Measurements from ENCODE around the gene DENND1A.

The DENND1A gene

GRCh38 chr9:123478967-123479602, 450.8 kb downstream of the DENND1A start:
- no peak for DNase-seq

- no peak for DNase-seq
Measured at GRCh38 chr9:123478160-123478559, 451.8 kb downstream of the DENND1A start.

GRCh38 chr9:123475407-123475806, 454.5 kb downstream of the DENND1A start:
- DNase-seq: no peak

DNA sequence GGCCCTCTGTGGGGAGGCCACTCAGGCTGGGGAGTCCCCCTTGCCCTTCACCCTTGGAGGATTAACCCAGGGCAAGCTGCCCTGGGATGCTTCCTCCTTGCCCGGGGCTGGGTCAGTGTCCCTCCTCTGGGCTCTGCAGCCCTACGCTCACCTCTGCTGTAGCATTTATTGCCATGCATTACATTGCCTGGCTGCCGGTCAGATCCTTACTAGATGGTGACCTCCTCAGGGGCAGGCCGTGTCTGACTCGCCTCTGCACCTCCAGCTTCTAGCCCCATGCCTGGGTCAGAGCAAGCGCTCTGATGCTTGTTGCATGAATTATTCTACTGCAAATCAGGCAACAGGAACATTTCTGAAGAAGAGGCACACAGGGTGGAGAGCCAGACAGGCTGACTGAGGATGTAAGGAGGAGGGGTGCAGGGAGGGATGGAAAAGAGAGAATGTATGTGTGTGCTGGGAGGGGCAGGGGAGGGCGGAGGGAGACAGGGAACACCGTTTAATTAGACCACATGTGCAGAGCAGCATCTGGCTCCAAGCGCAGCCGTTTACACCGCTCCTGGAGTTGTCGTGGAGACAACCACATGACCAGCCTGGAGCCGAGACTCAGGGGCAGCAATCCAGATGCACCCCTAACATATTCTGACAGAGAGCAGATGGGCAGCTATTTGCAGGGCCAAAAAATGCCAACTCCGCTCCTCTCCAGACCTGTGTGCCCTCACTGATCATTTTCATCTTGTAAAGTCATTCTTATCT, 456.9 kb downstream of the DENND1A start:
- DNase-seq: no peak

- no peak for DNase-seq
Measured at GRCh38 chr9:123471843-123472570, 457.9 kb downstream of the DENND1A start.

GRCh38 chr9:123470991-123471770, 458.7 kb downstream of the DENND1A start:
- DNase-seq: no peak

DNA sequence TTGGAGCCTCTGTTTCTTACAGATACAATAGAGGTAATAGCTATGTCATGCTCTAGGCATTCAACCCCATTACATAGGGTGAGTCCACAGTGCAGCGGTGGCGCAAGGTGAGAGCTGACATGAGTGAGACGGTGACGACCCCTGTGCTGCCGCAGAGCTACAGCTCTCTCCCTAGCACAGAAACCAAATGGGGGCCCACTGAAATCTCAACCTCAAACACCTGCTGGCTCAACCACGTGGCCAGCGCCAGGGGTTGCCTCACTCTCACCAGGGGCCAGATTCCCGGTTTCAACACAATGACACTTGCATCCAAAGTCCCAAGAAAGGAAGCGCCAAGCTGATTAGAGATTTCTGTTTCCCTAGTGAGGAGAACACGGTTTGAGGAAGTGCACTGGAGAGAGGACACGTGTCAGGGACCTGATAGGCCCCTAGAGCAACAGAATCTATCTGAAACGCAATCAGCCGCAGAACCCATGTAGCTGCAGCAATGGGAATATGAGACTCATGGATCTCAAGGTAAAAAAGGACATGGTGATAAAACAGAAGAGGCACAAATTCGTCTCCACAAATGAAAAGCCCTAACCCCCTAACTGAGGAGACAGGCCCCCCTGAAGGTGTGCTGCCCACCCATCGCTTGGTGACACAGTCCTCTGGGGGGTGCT, 459.7 kb downstream of the DENND1A start:
- no peak for DNase-seq

DNA sequence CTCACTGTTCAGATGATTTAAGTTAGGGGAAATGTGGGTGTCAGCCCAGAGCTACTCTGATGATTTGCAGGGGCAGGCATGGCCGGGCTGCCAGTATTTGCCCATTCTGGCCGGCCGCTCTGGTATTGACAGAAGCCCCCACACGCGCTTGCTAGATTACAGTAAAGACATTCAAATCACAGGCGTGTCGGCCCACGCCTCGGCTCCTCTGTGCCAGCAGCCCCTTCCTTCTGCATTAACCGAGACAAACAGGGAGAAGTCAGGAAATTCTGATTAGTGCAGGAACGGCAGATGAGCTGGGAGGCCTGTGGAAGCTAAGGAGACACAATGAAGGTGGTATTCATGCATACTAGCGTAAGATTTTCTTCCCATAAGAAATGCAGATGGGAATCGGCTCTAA, 460.6 kb downstream of the DENND1A start:
- no peak for DNase-seq

GRCh38 chr9:123468541-123468940, 461.4 kb downstream of the DENND1A start:
- no peak for DNase-seq

DNA sequence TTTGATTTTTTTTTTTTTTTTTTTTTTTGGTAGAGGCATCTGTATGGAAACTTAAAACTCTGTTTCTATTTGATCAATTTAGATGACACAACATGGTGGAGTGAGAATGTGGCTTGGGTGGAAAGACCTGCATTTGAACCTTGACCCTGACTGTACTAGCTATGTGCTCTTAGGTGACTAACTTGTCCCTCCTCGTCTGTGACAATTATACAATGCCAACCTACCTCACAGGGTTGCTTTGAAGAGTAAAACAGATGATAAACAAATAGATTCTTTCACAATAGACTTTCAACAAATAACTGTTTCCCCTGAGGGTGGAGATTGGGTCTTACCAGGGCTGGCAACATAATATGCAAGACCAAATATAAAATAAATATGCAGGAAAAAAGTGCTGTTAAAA, 464.6 kb downstream of the DENND1A start:
- no peak for DNase-seq

DNA sequence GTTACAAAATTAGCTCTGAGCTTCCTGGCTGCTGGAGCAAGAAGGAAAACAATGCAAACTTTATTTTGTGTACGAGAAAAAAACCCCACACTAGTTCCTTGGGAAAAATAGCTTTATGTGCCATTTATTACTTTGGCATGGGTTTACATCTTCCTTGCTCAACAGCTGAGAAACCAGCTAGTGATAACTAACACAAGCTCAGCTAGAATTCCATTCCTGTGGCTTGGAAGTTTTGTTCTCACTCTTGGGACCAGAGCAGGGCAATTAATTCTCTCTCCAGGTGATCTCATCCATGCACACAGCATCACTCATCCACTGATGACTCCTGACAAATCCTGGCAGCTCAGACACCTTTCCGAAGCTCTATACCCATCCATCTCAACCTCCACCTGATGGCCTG, 469.8 kb downstream of the DENND1A start:
- no peak for DNase-seq

- DNase-seq: no peak
Measured at GRCh38 chr9:123457583-123457982, 472.3 kb downstream of the DENND1A start.

- no peak for DNase-seq
Measured at GRCh38 chr9:123456011-123456410, 473.9 kb downstream of the DENND1A start.

GRCh38 chr9:123455187-123455586, 474.7 kb downstream of the DENND1A start:
- no peak for DNase-seq

DNA sequence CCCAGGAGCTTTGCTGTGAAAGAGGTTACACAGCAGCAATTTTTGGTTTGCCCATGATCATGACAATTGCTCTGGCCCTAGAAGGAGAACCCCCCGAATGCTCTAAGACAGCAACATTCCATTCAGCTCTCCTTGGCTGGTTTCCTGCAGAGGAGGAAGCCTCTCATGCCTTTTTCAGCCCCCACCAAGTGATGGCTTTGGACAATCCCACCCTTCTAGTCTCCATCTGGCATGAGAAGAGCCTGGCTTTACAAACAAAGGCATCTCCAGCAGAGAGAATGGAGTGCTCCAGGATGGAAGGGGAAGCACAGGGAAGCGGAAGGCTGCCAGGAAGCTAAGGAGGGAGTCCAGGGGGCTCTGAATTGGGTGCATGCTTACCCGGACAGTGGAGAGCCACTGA, 475.6 kb downstream of the DENND1A start:
- DNase-seq: no peak

DNA sequence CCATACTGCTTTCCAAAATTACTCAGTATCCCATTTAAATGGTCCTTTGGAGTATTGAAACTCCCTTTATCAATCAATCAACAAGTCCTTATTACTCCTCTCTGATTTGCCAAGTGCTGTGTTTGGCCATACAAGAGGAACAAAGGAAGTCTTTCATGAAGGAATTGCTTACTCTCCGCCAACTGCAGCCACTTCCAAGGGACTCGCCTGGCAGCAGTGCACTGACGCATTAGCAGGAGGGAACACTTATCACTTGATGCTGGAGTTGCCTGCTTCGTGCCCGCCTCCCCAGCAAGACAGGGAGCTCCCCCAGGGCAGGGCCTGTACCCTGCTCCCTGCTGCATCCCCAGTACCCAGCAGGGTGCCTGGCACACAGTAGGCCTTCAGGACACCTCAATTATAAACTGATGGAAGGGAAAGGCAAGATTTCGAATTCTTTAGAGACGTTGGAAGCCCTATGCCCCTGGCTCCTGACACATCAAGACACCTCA, 476.1 kb downstream of the DENND1A start:
- no peak for DNase-seq

- DNase-seq: no peak
Measured at GRCh38 chr9:123453076-123453667, 476.8 kb downstream of the DENND1A start.

GRCh38 chr9:123450996-123451395, 478.9 kb downstream of the DENND1A start:
- no peak for DNase-seq

GRCh38 chr9:123450098-123450770, 479.7 kb downstream of the DENND1A start:
- DNase-seq: no peak

GRCh38 chr9:123447934-123448646, 481.8 kb downstream of the DENND1A start:
- no peak for DNase-seq

Data from stimulated activated naive CD4-positive, alpha-beta T cell treated with Interleukin-2 at 50 U/mL for 16 hours (primary cell).